CD14-positive monocyte (primary cell): ENCODE data around the gene ALKBH6. TPM values are rescaled to one million over a fixed set of nuclear protein-coding genes. Genes with fewer than 3 reads are reported as not detected.

Experiments
- DNase-seq, 3 donors: peaks; one replicate each; pipeline ENCODE4 v3.0.0-alpha.2; 2011 to 2022
- H2AFZ ChIP-seq: 2 replicates; pipeline ENCODE4 v1.6.0; 2012; ENCODE audit warnings: mild to moderate bottlenecking, low read depth, low read length, inconsistent platforms; ENCODE audit not compliant: insufficient read depth, poor library complexity, severe bottlenecking
- H3K27ac ChIP-seq, 2 donors: 1 replicate in 1 of 2; 2 replicates in 1 of 2; pipeline ENCODE4 v1.5.1; 2012 to 2013; ENCODE audit warnings: low read length in 2 of 2, control low read depth in 1 of 2, inconsistent platforms in 1 of 2, low read depth in 1 of 2, mild to moderate bottlenecking in 1 of 2
- H3K27me3 ChIP-seq, 2 donors: one replicate each; pipeline versions ENCODE4 v1.6.0 to v1.6.1; 2011 to 2013; ENCODE audit warnings: low read length in 2 of 2; ENCODE audit not compliant: control insufficient read depth in 2 of 2, insufficient read depth in 2 of 2
- H3K36me3 ChIP-seq, 2 donors: replicated peaks in 1 of 2; 1 replicate in 1 of 2; 2 replicates in 1 of 2; pipeline versions ENCODE4 v1.5.1 to v1.6.1; 2012 to 2013; ENCODE audit warnings: low read length in 2 of 2, control low read depth in 1 of 2, inconsistent platforms in 1 of 2, mild to moderate bottlenecking in 1 of 2; ENCODE audit not compliant: insufficient read depth in 2 of 2, control insufficient read depth in 1 of 2
- H3K4me1 ChIP-seq, 2 donors: 1 replicate in 1 of 2; 2 replicates in 1 of 2; pipeline versions ENCODE4 v1.5.1 to v1.6.1; 2012 to 2013; ENCODE audit warnings: low read length in 2 of 2, control low read depth in 1 of 2, inconsistent platforms in 1 of 2, mild to moderate bottlenecking in 1 of 2, moderate library complexity in 1 of 2; ENCODE audit not compliant: insufficient read depth in 2 of 2, control insufficient read depth in 1 of 2
- H3K4me2 ChIP-seq: replicated peaks from 2 replicates; pipeline ENCODE3; 2012; ENCODE audit warnings: low read length, moderate library complexity, mild to moderate bottlenecking; ENCODE audit not compliant: poor library complexity, severe bottlenecking; ENCODE audit errors: extremely low read depth
- H3K4me3 ChIP-seq, 3 experiments: fragments of 200-600 bp in 1 of 3; sonication (generic) in 1 of 3; replicated peaks in 1 of 3; 1 replicate in 2 of 3; 2 replicates in 1 of 3; pipeline ENCODE4 v1.5.1; 2011 to 2013; ENCODE audit warnings: low read length in 3 of 3, mild to moderate bottlenecking in 3 of 3, control low read depth in 2 of 3, low read depth in 2 of 3, inconsistent platforms in 1 of 3, moderate library complexity in 1 of 3
- H3K79me2 ChIP-seq: 2 replicates; pipeline ENCODE4 v1.6.0; 2012; ENCODE audit warnings: mild to moderate bottlenecking, control low read depth, inconsistent platforms, low read length, moderate library complexity; ENCODE audit not compliant: insufficient read depth
- H3K9ac ChIP-seq: 2 replicates; pipeline ENCODE4 v1.6.0; 2017; ENCODE audit warnings: low read length, mild to moderate bottlenecking; ENCODE audit not compliant: insufficient read depth, poor library complexity, severe bottlenecking
- H3K9me3 ChIP-seq, 2 donors: replicated peaks in 1 of 2; 1 replicate in 1 of 2; 2 replicates in 1 of 2; pipeline versions ENCODE4 v1.5.1 to v1.6.1; 2012 to 2013; ENCODE audit warnings: low read length in 2 of 2, control low read depth in 1 of 2; ENCODE audit not compliant: control insufficient read depth in 1 of 2, insufficient read depth in 1 of 2
- H4K20me1 ChIP-seq: 2 replicates; pipeline ENCODE4 v1.6.0; 2012; ENCODE audit warnings: mild to moderate bottlenecking, low read length, control low read depth, moderate library complexity; ENCODE audit not compliant: insufficient read depth
- H3K27ac Mint-ChIP-seq, 7 donors: one replicate each; pipeline ENCODE4 v1.8.0; 2020; ENCODE audit warnings: mild to moderate bottlenecking in 7 of 7, mixed read lengths in 7 of 7, moderate library complexity in 6 of 7, inconsistent platforms in 2 of 7
- H3K27me3 Mint-ChIP-seq, 3 donors: one replicate each; pipeline ENCODE4 v1.8.0; 2021 to 2022; ENCODE audit warnings: low read depth in 3 of 3, mild to moderate bottlenecking in 3 of 3, mixed read lengths in 3 of 3, moderate library complexity in 3 of 3, inconsistent platforms in 1 of 3
- H3K36me3 Mint-ChIP-seq, 2 donors: one replicate each; pipeline ENCODE4 v1.8.0; 2020; ENCODE audit warnings: mixed read lengths in 2 of 2, inconsistent platforms in 1 of 2, mild to moderate bottlenecking in 1 of 2
- H3K4me1 Mint-ChIP-seq: one replicate; pipeline ENCODE4 v1.8.0; 2020; ENCODE audit warnings: mild to moderate bottlenecking, mixed read lengths
- H3K4me3 Mint-ChIP-seq, 2 donors: one replicate each; pipeline ENCODE4 v1.8.0; 2020; ENCODE audit warnings: mild to moderate bottlenecking in 2 of 2, mixed read lengths in 2 of 2, moderate library complexity in 1 of 2
- H3K9me3 Mint-ChIP-seq, 7 donors: one replicate each; pipeline ENCODE4 v1.8.0; 2020 to 2022; ENCODE audit warnings: mixed read lengths in 7 of 7, mild to moderate bottlenecking in 6 of 7, moderate library complexity in 6 of 7, inconsistent platforms in 2 of 7
- WGBS: methylation state at CpG from one replicate; pipeline ENCODE4 v1.1.5; 2013; ENCODE audit warnings: missing lambda C conversion rate; ENCODE audit not compliant: insufficient coverage; 5-methylcytosine and 5-hydroxymethylcytosine counted together
- intact Hi-C, 2 donors: fragments of 100-400 bp; cut with micrococcal nuclease; formaldehyde crosslinking; loops; one replicate each; pipeline versions ENCODE4 v1.15.0 to v1.15.1; 2023
- polyA plus RNA-seq, 3 donors: library from polyadenylated mRNA; depleted of rRNA in 1 of 3; unstranded in 2 of 3; stranded (reverse) in 1 of 3; fragments of 300-500 nt in 2 of 3; fragments of >200 nt in 1 of 3; fragmentation: Illumina TruSeq in 2 of 3; gene quantifications; 1 replicate in 2 of 3; 2 replicates in 1 of 3; pipeline ENCODE4 v1.2.3, GENCODE V29; 2012 to 2021
- TF ChIP-seq, protein P1 (sequence below): fragments of 200-600 bp; IDR thresholded peaks from one replicate; pipeline ENCODE4 v1.8.0; 2022; ENCODE audit warnings: antibody characterized with exemption, mild to moderate bottlenecking

ALKBH6 gene
- polyA plus RNA-seq, 3 donors, result 13.1 to 29.3 (median 16.1) TPM

- Histone ChIP-seq H3K9me3 (no peaks in the 10 kb centered on the region), H3K4me1 (peaks cover 12 to 18% of the 10 kb centered on the region in 2 donors), H3K4me3 (peak within 1 kb of the TSS; percentile 70 to 94 (median 90)), H3K9ac (peak within 1 kb of the TSS; percentile 79), H3K27me3 (no peaks in the 10 kb centered on the region), H3K27ac (peak within 1 kb of the TSS; percentile 93 to 95), H3K36me3 (peaks cover 6 to 18% of the 10 kb centered on the region in 2 donors), H3K79me2 (peaks cover 39% of the 10 kb centered on the region), H3K4me2 (peak within 1 kb of the TSS; percentile 90), H2AFZ (peak within 1 kb of the TSS; percentile 88), H4K20me1 (no peaks in the 10 kb centered on the region)
- TF ChIP-seq, protein P1, sequence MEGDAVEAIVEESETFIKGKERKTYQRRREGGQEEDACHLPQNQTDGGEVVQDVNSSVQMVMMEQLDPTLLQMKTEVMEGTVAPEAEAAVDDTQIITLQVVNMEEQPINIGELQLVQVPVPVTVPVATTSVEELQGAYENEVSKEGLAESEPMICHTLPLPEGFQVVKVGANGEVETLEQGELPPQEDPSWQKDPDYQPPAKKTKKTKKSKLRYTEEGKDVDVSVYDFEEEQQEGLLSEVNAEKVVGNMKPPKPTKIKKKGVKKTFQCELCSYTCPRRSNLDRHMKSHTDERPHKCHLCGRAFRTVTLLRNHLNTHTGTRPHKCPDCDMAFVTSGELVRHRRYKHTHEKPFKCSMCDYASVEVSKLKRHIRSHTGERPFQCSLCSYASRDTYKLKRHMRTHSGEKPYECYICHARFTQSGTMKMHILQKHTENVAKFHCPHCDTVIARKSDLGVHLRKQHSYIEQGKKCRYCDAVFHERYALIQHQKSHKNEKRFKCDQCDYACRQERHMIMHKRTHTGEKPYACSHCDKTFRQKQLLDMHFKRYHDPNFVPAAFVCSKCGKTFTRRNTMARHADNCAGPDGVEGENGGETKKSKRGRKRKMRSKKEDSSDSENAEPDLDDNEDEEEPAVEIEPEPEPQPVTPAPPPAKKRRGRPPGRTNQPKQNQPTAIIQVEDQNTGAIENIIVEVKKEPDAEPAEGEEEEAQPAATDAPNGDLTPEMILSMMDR, result no peak
- Mint-ChIP-seq H3K27ac (peak within 1 kb of the TSS; percentile 97 to 99 (median 98)), H3K36me3 (peaks cover 11 to 19% of the 10 kb centered on the region in 2 donors), H3K27me3 (peaks cover 0 to 1% (median 0%) of the 10 kb centered on the region in 3 donors), H3K9me3 (no peaks in the 10 kb centered on the region), H3K4me3 (peak within 1 kb of the TSS; percentile 99 to 100), H3K4me1 (peaks cover 17% of the 10 kb centered on the region)
- under 1% methylated on average over 68 of the region's 76 CpGs for WGBS
- intact Hi-C loops, result loop anchor here (1.0 to 10.0 kb wide), 7 partner anchors 40 to 280 kb away; partner anchors contain the start of genes ALKBH6 (in 2 of the 2), ARHGAP33 (in 1 of the 2), HCST (in 1 of the 2) and NFKBID (in 1 of the 2)
- DNase-seq, result peak; percentile 91 to 93 (median 92)
Observed at GRCh38 chr19:36054733-36055686, 41.0 kb upstream of the ALKBH6 start, which contains the start of gene WDR62. Gene WDR62, plus strand, starts transcription at chr19:36054897. Its CDS starts 75 bp downstream, at chr19:36054972.

DNA sequence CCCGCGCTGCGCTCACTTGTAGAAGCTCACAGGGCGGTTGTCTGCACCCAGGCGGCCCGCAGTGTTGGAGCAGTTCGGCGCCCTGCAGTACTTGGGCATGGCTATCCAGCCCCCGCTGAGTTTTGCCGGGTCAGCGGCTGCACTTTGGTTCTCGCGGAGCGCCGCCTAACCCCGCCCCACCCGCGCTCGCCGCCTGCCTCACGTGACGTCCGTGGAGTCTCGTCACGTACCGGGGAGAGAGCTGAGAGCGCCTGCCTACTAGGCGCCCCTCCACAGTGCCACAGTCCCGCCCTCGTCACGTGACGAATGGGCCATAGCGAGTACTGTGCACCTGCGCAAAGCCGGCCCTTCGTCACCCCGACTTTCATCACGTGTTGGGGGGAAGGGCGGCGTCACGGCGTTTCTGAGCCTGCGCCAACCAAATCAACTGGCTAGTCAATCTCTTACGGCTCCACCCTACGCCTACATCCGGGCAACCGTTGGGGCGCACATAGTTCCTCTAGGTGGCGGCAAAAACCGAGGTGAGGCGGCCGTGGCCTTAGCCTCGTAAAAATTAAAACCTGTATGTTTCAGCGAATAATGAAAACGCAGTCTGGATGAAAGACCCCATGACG is 40.2 kb upstream of the ALKBH6 start, which contains the start of gene THAP8:
Gene THAP8 (minus strand): TSS at position 167 of the 614 bp plus-strand sequence. CDS start 68 bp downstream, at position 99.
- H3K9me3 Mint-ChIP-seq, result no peaks in the 10 kb centered on the region
- no peaks in the 10 kb centered on the region for H3K9me3 ChIP-seq

More for the DNA sequence above, 40.2 kb upstream of the ALKBH6 start, which contains the start of gene THAP8:
- H3K27me3 ChIP-seq, result no peaks in the 10 kb centered on the region
- Mint-ChIP-seq H3K27ac (peak within 1 kb of the TSS; percentile 97 to 99 (median 98)), H3K4me1 (peaks cover 17% of the 10 kb centered on the region), H3K27me3 (peaks cover 0 to 1% (median 0%) of the 10 kb centered on the region in 3 donors), H3K36me3 (peaks cover 8 to 11% of the 10 kb centered on the region in 2 donors), H3K4me3 (peak within 1 kb of the TSS; percentile 99 to 100)
- H3K27ac ChIP-seq, result peak within 1 kb of the TSS; percentile 93 to 95
- TF ChIP-seq, protein P1, result peak; percentile 53
- peaks cover 0 to 10% of the 10 kb centered on the region in 2 donors for H3K36me3 ChIP-seq
- peak within 1 kb of the TSS; percentile 70 to 94 (median 90) for H3K4me3 ChIP-seq
- intact Hi-C loops, result loop anchor here (1.0 to 10.0 kb wide), 6 partner anchors 39 to 279 kb away; partner anchors contain the start of genes ALKBH6 (in 2 of the 2), ARHGAP33 (in 1 of the 2), HCST (in 1 of the 2) and NFKBID (in 1 of the 2)
- peak; percentile 100 for DNase-seq
- peaks cover 12 to 18% of the 10 kb centered on the region in 2 donors for H3K4me1 ChIP-seq
- H3K9ac ChIP-seq, result peak within 1 kb of the TSS; percentile 79
- WGBS, result under 1% methylated on average over 56 of the region's 56 CpGs
- peak within 1 kb of the TSS; percentile 88 for H2AFZ ChIP-seq
- H4K20me1 ChIP-seq, result no peaks in the 10 kb centered on the region
- peaks cover 39% of the 10 kb centered on the region for H3K79me2 ChIP-seq
- peak within 1 kb of the TSS; percentile 90 for H3K4me2 ChIP-seq
